NT2/D1 (cell line): Measurements from ENCODE around the gene ZNF746.

ENCODE experiments used
- DNase-seq: peaks from one replicate; pipeline ENCODE4 v3.0.0-alpha.2; 2011; ENCODE audit warnings: low read depth, low spot score
- H3K27me3 ChIP-seq: 2 replicates; pipeline ENCODE4 v1.6.0; 2011; ENCODE audit warnings: mild to moderate bottlenecking; ENCODE audit not compliant: insufficient read length, insufficient read depth
- H3K36me3 ChIP-seq: 2 replicates; pipeline ENCODE4 v1.6.1; 2011; ENCODE audit warnings: mild to moderate bottlenecking, low read length, mixed read lengths; ENCODE audit not compliant: insufficient read depth, insufficient read length
- H3K4me1 ChIP-seq: 2 replicates; pipeline ENCODE4 v1.5.1; 2011; ENCODE audit not compliant: insufficient read depth, insufficient read length
- H3K4me3 ChIP-seq: 2 replicates; pipeline ENCODE4 v1.5.1; 2011; ENCODE audit warnings: low read depth; ENCODE audit not compliant: insufficient read length
- H3K9ac ChIP-seq: 2 replicates; pipeline ENCODE4 v1.6.0; 2011; ENCODE audit warnings: low read depth; ENCODE audit not compliant: insufficient read length
- H3K9me3 ChIP-seq: 2 replicates; pipeline ENCODE4 v1.5.1; 2011; ENCODE audit warnings: mild to moderate bottlenecking, low read length; ENCODE audit not compliant: insufficient read depth
- SUZ12 ChIP-seq: IDR thresholded peaks from 2 replicates; pipeline ENCODE4 v1.6.1; 2011; ENCODE audit not compliant: insufficient read length, insufficient read depth; ENCODE audit errors: extremely low read depth
- YY1 ChIP-seq: IDR thresholded peaks from 2 replicates; pipeline ENCODE4 v1.6.1; 2011; ENCODE audit not compliant: insufficient read length, insufficient read depth
- ZNF274 ChIP-seq: IDR thresholded peaks from 2 replicates; pipeline ENCODE4 v1.6.1; 2011; ENCODE audit warnings: mild to moderate bottlenecking, low read depth, low read length

Gene ZNF746

GRCh38 chr7:149490083-149490760 is 7.4 kb downstream of the ZNF746 start:
- peaks cover 80% of the 10 kb centered on the region for H3K36me3 ChIP-seq

DNA sequence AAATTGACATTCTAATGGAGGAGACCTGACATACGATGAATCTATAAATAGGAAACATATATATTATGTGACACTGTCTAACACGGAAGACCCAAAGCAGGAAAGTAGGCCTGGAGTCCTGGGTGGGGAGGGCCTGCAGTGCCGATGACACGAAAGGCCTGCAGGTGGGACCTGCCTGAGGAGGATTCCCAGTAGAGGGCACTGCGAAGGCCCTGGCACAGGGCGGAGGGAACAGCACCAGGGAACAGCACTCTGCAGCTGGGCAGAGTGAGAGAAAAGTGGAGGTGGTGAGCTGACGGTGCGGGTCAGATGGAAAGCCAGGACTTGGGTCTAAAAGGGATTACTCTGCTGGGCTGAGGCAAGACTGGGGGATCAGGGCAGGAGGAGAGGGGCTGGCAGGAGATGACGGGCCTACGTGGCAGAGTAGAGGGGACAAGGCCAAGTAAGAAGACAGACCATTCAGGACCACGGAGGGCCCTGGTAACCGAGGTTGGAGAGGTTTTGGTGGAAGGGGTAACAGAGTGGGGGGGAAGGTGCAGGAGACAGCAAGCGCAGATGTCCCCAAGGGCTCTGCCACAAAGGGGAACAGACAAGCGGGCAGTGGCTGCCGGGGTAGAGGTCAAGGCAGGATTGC is 8.1 kb downstream of the ZNF746 start:
- Histone ChIP-seq H3K4me1 (no peaks in the 10 kb centered on the region), H3K27me3 (no peaks in the 10 kb centered on the region), H3K4me3 (no peak overlapping the region), H3K9ac (no peak overlapping the region), H3K9me3 (no peaks in the 10 kb centered on the region), H3K36me3 (peaks cover 73% of the 10 kb centered on the region)
- DNase-seq: no peak
- TF ChIP-seq YY1 (no peak), SUZ12 (no peak), ZNF274 (no peak)

More at GRCh38 chr7:149490083-149490760, 7.4 kb downstream of the ZNF746 start:
- no peak for DNase-seq
- H3K9me3 ChIP-seq: no peaks in the 10 kb centered on the region
- peaks cover 2% of the 10 kb centered on the region for H3K4me1 ChIP-seq
- no peaks in the 10 kb centered on the region for H3K27me3 ChIP-seq
- H3K4me3 ChIP-seq: no peak overlapping the region
- H3K9ac ChIP-seq: no peak overlapping the region
- TF ChIP-seq ZNF274: no peak
- TF ChIP-seq SUZ12: no peak
- no peak for TF ChIP-seq YY1

- peaks cover 37% of the 10 kb centered on the region for H3K36me3 ChIP-seq
- TF ChIP-seq SUZ12 (no peak), YY1 (no peak), ZNF274 (no peak)
- no peak overlapping the region for H3K4me3 ChIP-seq
Measured at GRCh38 chr7:149479568-149479967, 18.0 kb downstream of the ZNF746 start.

GRCh38 chr7:149478754-149479153 is 18.9 kb downstream of the ZNF746 start:
- Histone ChIP-seq H3K27me3 (no peaks in the 10 kb centered on the region), H3K9ac (no peak overlapping the region), H3K9me3 (peaks cover 17% of the 10 kb centered on the region), H3K36me3 (peaks cover 44% of the 10 kb centered on the region), H3K4me1 (peaks cover 5% of the 10 kb centered on the region), H3K4me3 (no peak overlapping the region)
- TF ChIP-seq YY1: no peak
- TF ChIP-seq ZNF274: no peak
- TF ChIP-seq SUZ12: no peak
- no peak for DNase-seq

More at GRCh38 chr7:149479568-149479967, 18.0 kb downstream of the ZNF746 start:
- H3K9ac ChIP-seq: no peak overlapping the region
- H3K27me3 ChIP-seq: no peaks in the 10 kb centered on the region
- no peak for DNase-seq
- peaks cover 17% of the 10 kb centered on the region for H3K9me3 ChIP-seq
- H3K4me1 ChIP-seq: peaks cover 5% of the 10 kb centered on the region

DNA sequence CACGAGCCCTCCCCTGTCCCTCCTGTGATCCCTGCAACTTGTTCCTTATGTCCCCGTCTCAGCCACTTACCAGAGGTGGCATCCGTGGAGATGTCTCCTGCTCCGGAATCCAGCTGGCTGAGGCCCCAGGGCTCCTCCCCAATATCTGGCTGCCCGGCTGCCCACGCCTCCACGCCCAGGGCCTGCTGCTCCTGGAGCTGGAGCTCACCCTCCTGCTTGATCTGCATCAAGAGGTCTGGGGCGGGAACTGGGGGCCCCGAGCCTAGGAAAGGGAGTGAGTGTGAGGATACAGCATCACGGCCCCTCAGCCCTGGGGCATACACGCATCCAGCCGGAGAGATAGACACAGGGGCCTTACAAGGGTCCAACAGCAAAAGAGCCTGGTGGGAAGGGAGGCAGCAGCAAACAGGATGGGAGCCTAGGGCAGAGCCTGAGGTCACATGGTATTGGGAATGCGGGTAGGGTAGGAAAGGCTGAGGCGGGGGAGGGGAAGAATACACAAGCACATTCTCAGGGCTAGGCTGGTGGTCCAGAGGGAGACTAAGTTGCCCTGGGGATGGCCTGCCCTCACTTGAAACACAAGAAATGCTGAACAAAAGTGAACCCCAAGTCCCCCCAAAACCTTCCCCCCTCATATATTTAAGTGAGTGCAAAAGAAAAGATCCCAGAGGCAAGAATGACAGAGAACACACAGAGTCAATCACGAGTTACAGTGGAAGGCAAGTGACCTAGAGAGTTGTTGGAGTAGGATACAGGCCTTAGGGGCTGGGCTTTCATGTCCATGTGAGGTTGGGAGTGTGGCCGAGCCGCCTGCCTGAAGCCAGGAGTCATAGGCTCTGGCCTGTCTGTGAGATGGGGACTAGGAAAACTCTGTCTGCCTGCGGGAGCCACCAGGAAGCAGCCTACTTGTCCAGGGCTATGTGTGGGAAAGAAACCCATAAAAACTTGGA is 19.8 kb downstream of the ZNF746 start:
- peaks cover 53% of the 10 kb centered on the region for H3K36me3 ChIP-seq
- H3K27me3 ChIP-seq: no peaks in the 10 kb centered on the region
- DNase-seq: peak; percentile 76
- TF ChIP-seq ZNF274 (no peak), YY1 (no peak), SUZ12 (no peak)
- peaks cover 5% of the 10 kb centered on the region for H3K4me1 ChIP-seq
- no peak overlapping the region for H3K4me3 ChIP-seq
- peaks cover 17% of the 10 kb centered on the region for H3K9me3 ChIP-seq
- H3K9ac ChIP-seq: no peak overlapping the region

DNA sequence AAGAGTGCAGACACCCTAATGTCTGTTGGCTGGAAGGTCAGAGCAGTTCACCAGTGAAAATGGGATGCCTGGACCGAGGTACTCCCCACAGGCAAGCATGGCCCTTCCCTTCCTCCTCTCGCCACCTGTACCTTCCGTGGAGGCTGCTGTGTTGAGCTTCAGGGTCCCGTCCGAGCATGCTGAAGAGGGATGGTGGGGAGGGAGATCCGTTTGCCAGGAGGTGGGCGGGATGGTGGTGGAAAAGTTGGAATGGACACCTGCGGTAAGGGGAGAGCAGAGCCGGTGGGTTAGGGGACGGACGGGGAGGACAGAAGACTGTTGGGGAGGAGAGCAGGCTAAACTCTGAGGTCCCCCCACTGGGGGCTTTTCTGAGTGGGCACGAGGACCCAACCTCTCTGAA is 20.8 kb downstream of the ZNF746 start:
- Histone ChIP-seq H3K36me3 (peaks cover 59% of the 10 kb centered on the region), H3K4me3 (no peak overlapping the region), H3K9ac (no peak overlapping the region), H3K4me1 (peaks cover 5% of the 10 kb centered on the region), H3K9me3 (peaks cover 17% of the 10 kb centered on the region), H3K27me3 (no peaks in the 10 kb centered on the region)
- DNase-seq: no peak
- no peak for TF ChIP-seq SUZ12
- TF ChIP-seq ZNF274: no peak
- TF ChIP-seq YY1: no peak
